Tibial nerve (tissue), 4 donors: ENCODE data around the gene HES2.

Experiments used
- EP300 ChIP-seq, 2 donors: sonication (generic); formaldehyde crosslinking; IDR thresholded peaks; one replicate each; pipeline ENCODE4 v1.6.1; 2017; ENCODE audit warnings: antibody characterized with exemption in 2 of 2, mild to moderate bottlenecking in 1 of 2
- POLR2A ChIP-seq, 2 donors: fragments of 450-650 bp; IDR thresholded peaks; one replicate each; pipeline ENCODE4 v1.6.1; 2017; ENCODE audit warnings: antibody characterized with exemption in 2 of 2, mild to moderate bottlenecking in 2 of 2, moderate library complexity in 2 of 2
- TF ChIP-seq, protein P1 (sequence below), 5 experiments: fragments of 200-600 bp in 3 of 5; fragments of 450-650 bp in 2 of 5; sonication (generic) in 3 of 5; IDR thresholded peaks; one replicate each; pipeline ENCODE4 v1.5.1; 2016 to 2019; ENCODE audit warnings: antibody characterized with exemption in 5 of 5, mild to moderate bottlenecking in 3 of 5, moderate library complexity in 2 of 5

DNA sequence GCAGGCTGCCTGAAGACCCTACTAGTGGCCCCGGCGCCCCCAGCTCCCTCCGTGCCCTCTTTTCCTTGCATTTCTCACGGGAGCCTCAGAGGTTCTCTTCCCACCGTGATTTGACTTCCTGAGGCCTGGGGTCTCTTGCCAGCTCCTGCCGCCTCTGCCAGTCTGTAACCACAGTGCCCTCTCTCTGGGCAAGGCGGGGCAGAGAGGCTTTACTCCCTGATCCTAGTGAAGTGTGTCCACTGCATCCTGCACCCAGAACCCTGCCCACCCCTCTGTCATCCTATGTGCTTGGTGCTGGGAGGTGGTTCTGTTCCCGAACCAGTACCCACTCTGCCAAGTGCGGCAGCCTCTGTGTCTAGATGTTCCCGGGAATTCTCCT is 7.2 kb upstream of the HES2 start:
- TF ChIP-seq, protein P1, sequence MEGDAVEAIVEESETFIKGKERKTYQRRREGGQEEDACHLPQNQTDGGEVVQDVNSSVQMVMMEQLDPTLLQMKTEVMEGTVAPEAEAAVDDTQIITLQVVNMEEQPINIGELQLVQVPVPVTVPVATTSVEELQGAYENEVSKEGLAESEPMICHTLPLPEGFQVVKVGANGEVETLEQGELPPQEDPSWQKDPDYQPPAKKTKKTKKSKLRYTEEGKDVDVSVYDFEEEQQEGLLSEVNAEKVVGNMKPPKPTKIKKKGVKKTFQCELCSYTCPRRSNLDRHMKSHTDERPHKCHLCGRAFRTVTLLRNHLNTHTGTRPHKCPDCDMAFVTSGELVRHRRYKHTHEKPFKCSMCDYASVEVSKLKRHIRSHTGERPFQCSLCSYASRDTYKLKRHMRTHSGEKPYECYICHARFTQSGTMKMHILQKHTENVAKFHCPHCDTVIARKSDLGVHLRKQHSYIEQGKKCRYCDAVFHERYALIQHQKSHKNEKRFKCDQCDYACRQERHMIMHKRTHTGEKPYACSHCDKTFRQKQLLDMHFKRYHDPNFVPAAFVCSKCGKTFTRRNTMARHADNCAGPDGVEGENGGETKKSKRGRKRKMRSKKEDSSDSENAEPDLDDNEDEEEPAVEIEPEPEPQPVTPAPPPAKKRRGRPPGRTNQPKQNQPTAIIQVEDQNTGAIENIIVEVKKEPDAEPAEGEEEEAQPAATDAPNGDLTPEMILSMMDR (IDR thresholded peaks at IDR 0.05), result no peak
- TF ChIP-seq EP300 (IDR thresholded peaks at IDR 0.05) (no peak), POLR2A (IDR thresholded peaks at IDR 0.05) (no peak)
